PC-9 (cell line): Measurements from ENCODE around the gene EHMT1.

Experiments
- EZH2 ChIP-seq: fragments of 200-600 bp; sonication (generic); IDR thresholded peaks from 2 replicates; pipeline ENCODE4 v1.8.0; 2017; ENCODE audit warnings: antibody characterized with exemption, low read depth
- TF ChIP-seq, protein P1 (sequence below): fragments of 200-600 bp; sonication (generic); conservative IDR thresholded peaks from 2 replicates; pipeline ENCODE4 v1.6.1; 2017; ENCODE audit warnings: mixed run types, antibody characterized with exemption, mild to moderate bottlenecking, moderate library complexity

DNA sequence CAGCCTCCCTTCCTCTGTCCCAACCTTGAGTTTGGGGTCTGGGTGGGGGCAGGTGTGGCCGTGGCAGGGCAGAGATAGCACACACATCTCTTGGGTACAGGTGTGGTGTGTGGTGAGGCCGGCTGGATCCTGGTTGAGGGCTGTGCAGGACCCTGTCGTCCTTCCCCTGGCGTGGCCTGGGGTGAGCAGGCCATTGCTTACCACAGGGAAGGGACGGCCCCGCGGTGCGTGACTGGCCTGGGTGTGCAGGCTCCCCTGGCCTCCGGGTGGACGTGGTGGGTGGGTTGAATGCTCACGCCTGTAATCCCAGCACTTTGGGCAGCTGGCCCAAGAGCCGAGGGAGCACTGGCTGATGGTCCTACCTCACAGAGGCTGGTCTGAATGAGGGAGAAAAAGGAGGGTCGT is 12.1 kb upstream of the EHMT1 start:
- TF ChIP-seq, protein P1, sequence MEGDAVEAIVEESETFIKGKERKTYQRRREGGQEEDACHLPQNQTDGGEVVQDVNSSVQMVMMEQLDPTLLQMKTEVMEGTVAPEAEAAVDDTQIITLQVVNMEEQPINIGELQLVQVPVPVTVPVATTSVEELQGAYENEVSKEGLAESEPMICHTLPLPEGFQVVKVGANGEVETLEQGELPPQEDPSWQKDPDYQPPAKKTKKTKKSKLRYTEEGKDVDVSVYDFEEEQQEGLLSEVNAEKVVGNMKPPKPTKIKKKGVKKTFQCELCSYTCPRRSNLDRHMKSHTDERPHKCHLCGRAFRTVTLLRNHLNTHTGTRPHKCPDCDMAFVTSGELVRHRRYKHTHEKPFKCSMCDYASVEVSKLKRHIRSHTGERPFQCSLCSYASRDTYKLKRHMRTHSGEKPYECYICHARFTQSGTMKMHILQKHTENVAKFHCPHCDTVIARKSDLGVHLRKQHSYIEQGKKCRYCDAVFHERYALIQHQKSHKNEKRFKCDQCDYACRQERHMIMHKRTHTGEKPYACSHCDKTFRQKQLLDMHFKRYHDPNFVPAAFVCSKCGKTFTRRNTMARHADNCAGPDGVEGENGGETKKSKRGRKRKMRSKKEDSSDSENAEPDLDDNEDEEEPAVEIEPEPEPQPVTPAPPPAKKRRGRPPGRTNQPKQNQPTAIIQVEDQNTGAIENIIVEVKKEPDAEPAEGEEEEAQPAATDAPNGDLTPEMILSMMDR: no peak
- no peak for TF ChIP-seq EZH2
